GM20431 (cell line): ENCODE measurements around the gene CLRN1.

ENCODE experiments used
- in situ Hi-C: fragments of 300-500 bp; cut with MseI, MboI; formaldehyde crosslinking; loops from one replicate; pipeline ENCODE4 v1.15.0; 2020; ENCODE audit warnings: low sequenced_read_pairs; ENCODE audit not compliant: unreplicated experiment

CLRN1 gene

DNA sequence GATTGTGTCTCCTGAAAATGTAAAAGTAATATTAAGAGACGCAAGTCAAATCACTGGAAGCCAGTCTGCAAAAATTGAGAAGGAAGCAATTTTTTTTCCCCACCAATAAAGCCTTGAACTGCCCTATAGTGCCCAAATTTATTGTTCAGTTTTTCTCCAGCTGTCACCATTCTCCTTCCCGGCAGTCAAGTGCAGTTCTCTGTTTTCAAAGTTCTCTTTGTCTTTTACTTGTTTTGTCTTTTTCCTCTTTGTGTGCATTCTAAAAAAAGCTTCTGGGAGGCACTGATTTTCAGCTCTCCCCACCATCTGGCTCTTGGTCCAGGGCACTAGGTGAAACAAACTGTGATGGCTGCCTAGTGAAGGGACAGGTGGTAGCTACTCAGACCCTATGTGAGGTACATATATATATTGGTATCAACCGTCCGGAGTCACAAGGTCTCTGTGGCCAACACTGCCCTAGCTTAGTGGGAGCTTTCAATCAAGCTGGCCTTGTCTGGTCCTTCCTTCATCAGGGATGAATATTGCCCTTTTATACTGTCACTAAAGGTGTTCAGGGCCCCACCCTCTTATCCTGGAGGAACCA is 6.1 kb upstream of the CLRN1 start:
- in situ Hi-C loops = no loop called here

- in situ Hi-C loops = no loop called here
These were observed 3.5 kb upstream of the CLRN1 start for GRCh38 chr3:150975992-150976368.

DNA sequence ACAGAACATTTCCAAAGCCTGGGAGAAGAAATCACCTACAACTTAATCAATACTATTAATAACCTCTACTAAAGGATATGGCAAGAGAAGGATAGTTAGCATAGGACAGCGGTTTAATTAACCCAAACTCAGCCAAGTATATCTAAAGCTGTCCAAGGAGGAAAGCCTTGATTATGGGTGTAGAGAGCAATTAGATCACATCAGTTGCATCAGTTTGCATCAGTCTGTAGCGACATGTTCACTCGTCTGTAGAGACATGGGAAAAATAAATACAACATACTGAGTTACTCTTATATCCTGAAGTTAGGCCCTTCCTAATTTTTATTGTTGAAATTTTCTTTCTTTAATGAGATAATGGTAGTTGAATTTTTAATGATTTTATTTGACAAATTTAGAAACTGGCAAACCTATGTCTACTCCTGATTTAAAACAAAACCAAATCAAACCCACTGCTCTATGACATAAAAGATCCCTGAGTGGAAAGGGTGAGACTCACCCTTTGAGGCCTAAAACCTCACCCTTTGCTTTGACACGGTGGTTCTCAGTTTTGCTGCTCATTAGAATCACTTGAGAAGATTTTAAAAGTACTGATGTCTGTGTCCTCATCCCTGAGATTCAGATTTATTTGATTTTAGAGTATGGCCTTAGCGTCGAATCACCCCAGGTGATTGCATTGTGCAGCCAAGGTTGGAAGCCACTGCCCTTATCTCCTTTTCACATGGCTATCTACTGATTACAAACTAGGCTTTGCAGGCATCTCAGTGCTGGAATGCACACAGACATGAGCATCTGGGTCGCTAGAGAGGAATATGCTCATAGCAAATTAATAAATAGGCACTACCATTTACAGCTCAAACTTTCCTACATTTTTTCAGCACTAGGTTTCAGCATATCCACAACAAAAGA is 2.8 kb upstream of the CLRN1 start:
- in situ Hi-C loops = no loop called here

GRCh38 chr3:150970665-150971324 is 1.7 kb downstream of the CLRN1 start:
- in situ Hi-C loops = no loop called here

GRCh38 chr3:150968341-150969035 is 4.0 kb downstream of the CLRN1 start:
- in situ Hi-C loops = no loop called here

DNA sequence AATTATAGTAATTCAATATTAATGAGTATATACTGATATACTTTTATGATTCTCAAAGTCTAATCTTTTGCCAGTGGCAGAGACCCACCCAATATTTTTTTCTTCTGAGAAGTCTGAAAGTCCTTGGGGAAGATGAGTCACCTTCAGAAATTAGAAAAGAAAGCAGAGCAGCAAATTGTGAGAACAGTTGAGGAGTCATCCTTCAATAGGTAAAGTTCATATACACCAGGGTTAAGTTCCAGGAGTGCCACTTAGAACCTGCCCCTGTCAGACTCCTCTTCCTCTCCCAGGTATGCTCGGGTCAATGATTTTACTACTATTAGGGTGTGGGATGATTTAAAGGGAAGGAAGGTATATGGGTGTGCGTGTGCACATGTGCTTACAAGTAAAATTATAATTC is 7.1 kb downstream of the CLRN1 start:
- in situ Hi-C loops = no loop called here

DNA sequence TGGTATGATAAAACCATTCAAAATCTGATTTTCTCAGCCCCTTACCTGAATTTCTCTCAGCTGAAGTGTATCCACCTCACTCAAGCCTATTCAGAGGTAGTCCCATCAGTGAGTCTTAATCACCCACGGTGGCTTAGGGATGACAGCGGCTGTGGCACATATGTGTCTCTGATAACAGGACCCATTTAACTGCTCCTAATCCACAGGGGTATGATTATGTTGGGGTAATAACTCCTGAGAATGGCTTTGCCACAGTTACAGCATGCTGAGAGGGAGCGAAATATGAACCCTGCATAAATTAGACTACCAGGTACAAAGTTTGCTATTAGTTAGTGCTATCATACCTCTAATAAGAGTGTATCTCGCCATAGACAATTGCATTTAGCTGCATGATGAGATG is 10.6 kb downstream of the CLRN1 start:
- in situ Hi-C loops = no loop called here

GRCh38 chr3:150960708-150961684 is 11.5 kb downstream of the CLRN1 start:
- in situ Hi-C loops = no loop called here

- in situ Hi-C loops = no loop called here
These were observed 13.8 kb downstream of the CLRN1 start for GRCh38 chr3:150958683-150959082.

- in situ Hi-C loops = no loop called here
These were observed 16.2 kb downstream of the CLRN1 start for GRCh38 chr3:150956376-150956775.

- in situ Hi-C loops = no loop called here
These were observed 20.6 kb downstream of the CLRN1 start for GRCh38 chr3:150951923-150952322.

DNA sequence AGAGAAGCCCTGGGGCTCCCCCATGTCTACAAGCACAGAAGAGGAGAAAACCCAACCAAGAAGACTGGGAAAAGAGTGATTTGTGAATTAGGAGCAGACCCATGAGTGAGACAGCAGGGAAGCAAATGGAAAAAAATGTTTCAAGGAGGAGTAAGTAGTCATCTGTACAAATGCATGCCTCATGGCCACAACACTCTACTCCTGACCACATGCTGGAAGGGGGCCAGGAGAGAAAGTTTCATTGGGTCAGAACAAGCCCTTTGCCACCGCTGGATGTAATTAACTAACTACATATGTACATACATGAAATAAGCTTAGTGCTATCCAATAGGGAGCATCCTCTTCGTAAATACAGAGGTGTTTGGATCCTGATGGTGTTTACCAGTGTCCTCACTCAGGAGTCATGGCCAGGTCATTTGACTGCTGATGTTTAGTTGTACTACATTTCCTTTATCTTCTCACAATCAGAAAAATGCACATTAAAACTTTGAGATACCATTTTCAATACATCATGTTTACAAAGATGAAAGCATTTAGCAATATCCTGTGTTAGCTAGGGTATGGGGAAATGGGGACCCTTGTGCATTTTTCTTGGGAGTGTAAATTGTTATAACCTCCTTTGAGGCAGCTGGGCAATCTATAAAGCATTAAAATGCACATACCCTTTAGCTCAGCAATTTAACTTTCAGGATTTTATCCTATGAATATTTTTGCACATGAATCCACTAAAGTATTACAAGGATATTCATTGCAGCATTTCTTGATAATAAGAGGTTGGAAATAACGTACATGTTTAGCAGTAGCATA is 27.1 kb downstream of the CLRN1 start:
- in situ Hi-C loops = no loop called here

DNA sequence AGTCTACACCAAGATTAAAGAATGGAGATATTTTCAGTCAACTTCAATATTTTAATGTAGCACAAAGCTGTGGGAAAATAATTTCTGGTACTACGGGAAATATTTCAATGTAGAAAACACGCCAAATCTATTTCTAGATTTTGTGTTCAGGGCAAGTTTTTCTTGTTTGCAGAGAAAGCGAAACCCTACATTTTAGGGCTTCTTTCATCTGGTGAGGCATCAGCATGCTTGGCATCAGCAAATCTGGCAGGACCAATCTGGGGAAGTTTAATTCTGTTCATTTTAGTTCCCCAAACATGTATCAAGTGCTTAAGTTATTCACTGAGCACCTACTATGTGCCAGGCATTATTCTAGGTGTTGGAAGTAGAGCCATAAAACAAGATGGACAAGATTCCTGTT is 30.3 kb downstream of the CLRN1 start:
- in situ Hi-C loops = no loop called here

GRCh38 chr3:150936693-150937092 is 35.8 kb downstream of the CLRN1 start:
- in situ Hi-C loops = no loop called here

DNA sequence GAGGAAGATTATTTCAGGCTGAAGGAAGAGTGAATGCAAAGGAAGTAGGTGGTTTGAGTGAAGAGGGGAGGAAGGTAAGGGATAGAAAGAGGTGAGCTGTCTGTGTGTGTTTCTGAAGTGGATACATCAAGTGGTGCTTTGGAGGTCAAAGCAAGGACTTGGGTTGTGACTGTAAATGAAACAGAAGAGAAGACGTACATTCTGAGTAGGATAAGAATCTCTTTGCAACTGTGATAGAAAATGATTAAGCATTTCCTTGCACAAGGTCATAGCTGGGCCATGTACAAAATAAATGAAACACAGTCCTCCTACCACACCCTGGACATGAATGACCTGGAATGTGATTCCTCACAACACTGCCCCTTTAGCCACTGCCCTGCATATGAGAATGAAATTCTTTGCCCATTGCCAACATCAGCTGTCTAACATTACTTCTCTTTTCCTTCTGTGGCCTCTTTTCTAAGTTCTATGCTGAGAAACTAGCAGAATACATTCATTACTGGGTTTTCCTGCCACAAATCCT is 39.0 kb downstream of the CLRN1 start:
- in situ Hi-C loops = no loop called here

DNA sequence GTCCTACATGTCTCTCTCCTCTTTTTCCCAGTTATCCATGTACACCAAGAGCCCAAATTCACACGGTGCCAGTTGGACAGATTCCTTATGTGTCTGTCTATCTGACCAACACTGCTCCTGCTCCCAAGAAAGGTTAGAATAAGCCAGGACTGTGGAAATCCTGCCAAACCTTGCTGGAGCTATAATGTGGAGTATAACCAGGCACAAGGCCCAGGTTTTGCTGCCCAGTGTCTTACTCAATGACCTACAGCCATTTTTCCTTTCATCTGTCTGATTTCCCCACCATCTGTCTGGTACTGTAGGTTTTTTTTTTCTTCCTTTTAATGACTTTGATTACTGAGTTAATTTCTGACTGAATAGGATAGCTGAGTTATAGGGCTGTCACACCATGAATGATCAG is 40.8 kb downstream of the CLRN1 start:
- in situ Hi-C loops = no loop called here

DNA sequence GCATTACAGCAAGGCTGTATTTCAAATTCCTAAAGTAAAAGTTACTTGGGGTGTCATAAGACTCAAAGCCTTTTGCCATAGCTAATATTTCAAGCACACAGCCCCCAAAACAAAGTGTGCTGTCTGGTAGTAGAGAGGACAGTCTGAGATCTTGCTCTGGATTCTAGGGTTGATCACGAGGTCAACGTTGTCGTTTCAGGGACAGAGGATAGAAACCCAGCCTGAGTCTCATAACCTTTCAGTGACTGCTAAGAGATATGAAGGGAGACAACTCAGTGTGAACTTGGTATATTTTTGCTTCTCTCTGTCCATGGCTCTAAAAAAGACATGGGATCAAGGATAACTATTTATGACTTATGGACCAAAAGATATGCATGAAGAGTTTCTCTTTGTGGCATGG is 41.7 kb downstream of the CLRN1 start:
- in situ Hi-C loops = no loop called here

DNA sequence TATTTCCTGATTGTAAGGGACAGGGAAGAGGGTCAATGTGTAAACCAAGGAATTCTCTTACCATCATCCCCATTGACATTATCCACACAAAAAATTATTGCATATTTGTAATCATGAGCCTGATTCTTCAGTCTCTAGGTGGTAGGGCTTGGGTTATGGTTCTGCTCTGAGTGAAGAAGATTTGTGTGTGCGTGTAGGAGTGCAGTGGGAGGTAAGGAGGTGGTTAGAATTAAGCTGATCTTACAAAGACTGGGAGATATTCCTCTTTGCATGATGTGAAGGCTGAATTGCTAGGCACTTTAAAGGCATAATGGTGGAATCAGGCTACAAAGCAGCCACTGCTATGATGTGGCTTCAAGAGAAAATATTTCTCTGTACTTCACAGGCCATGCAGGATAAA is 44.3 kb downstream of the CLRN1 start:
- in situ Hi-C loops = no loop called here

DNA sequence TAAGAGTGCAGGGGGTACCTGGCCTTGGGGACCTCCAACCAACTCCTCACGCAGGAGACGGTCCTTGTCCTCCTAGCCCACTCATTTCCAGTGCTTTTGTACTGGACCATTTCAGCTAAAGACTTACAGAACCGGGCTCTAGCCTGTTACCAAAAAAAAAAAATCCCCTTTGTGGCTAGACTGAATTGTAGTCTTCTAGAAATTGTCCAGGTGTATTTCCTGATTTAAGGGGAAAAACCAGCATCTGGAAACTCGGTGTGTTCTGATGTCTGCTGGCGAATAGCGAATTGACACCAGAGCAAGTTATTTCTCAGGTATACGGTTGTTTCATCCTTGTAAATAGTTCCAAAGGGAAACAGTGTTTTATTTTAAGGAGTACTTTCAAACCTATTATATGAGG is 46.2 kb downstream of the CLRN1 start:
- in situ Hi-C loops = no loop called here
